ENCODE measurements around the gene FNDC3B.
A peak's percentile ranks its signal among the peaks of the same experiment; 100 is the strongest.

FNDC3B gene

DNA sequence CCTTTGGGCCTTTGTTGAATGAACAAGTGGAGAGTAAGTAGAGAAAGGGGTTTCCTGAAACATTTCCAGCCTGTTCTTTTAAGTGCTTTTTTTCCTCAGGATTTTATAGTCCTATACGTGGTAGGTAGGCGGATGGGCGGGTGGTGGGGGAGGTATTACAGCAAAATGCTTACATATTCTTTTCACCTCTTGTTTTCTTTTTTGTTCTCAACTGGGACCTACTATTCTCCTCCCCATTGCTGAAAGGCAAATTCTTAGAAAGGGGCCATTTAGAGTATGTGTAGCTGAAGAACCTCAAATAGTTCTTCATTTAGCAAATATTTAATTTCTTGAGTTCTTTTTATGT lies 135.8 kb downstream of the FNDC3B start:
- H3K4me3 ChIP-seq = no peak overlapping the region
- H3K27ac ChIP-seq = no peak overlapping the region
- TF ChIP-seq, protein P1, sequence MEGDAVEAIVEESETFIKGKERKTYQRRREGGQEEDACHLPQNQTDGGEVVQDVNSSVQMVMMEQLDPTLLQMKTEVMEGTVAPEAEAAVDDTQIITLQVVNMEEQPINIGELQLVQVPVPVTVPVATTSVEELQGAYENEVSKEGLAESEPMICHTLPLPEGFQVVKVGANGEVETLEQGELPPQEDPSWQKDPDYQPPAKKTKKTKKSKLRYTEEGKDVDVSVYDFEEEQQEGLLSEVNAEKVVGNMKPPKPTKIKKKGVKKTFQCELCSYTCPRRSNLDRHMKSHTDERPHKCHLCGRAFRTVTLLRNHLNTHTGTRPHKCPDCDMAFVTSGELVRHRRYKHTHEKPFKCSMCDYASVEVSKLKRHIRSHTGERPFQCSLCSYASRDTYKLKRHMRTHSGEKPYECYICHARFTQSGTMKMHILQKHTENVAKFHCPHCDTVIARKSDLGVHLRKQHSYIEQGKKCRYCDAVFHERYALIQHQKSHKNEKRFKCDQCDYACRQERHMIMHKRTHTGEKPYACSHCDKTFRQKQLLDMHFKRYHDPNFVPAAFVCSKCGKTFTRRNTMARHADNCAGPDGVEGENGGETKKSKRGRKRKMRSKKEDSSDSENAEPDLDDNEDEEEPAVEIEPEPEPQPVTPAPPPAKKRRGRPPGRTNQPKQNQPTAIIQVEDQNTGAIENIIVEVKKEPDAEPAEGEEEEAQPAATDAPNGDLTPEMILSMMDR (IDR thresholded peaks at IDR 0.05) = no peak
- no peak for DNase-seq (ENCODE audit: low spot score)

DNA sequence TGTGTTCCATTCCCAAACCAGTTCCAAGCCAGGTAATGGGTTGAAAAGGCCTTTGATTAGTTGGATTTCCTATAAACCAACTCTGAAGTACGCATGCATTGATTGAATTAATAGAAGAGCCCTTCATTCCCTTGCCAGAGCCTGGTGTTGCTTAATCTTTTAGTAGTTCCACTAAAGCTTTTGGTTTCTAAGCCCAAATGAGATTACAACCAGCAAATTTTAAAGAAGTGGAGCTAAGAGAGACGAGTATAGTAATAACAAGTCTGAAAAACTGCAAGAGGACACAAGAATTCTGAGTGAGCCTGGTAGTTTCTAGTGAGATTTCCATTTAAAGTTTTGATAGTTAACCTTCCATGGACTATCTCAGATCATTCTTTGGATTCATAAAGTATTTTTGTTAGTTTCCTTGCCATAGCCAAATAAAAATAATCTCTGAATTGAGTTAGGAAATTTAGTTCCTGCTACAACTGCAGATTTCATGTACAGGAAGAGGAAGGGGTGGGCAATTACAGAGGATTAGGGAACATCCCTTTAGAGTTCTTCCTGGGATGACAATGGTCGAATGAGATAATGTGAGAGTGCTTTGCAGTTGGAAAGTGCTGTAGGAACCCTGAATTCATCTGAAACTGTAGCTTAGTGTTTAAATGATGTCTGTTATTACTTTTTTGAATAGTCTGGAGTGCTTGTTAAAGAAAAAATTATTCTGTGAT lies 136.8 kb downstream of the FNDC3B start:
- Histone ChIP-seq H3K27ac (peak overlapping the region in 1 of 2 donors; percentile 31), H3K4me3 (no peak overlapping the region)
- DNase-seq (ENCODE audit: low spot score) = no peak
- TF ChIP-seq, protein P1 (IDR thresholded peaks at IDR 0.05) = no peak

DNA sequence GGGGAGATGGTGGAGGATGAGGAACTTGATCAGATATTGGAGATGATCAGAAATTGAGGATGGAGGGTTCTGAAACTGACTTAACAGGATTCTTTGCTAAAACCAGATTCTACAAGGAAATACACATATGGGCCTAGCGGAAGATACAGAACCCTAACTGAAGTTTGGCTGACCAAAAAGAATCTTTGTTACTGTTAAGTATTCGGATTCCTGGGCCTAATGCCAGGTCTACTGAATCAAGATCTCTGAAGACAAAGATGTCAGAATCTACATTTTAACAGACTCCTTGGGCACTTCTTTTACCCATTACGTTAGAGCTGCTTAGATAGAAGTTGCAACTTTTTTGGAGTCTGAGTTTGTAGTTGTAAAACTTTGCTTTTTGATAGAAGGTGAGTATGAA lies 137.7 kb downstream of the FNDC3B start:
- TF ChIP-seq, protein P1 (IDR thresholded peaks at IDR 0.05) = no peak
- DNase-seq (ENCODE audit: low spot score) = no peak
- H3K27ac ChIP-seq = no peak overlapping the region
- no peak overlapping the region for H3K4me3 ChIP-seq

- Histone ChIP-seq H3K27ac (no peak overlapping the region), H3K4me3 (no peak overlapping the region)
- DNase-seq (ENCODE audit: low spot score) = no peak
- TF ChIP-seq, protein P1 (IDR thresholded peaks at IDR 0.05) = no peak
Measured at GRCh38 chr3:172177803-172178316, 138.5 kb downstream of the FNDC3B start.

GRCh38 chr3:172179680-172180399 lies 140.5 kb downstream of the FNDC3B start:
- TF ChIP-seq, protein P1 (IDR thresholded peaks at IDR 0.05) = no peak
- no peak overlapping the region for H3K4me3 ChIP-seq
- DNase-seq (ENCODE audit: low spot score) = no peak
- no peak overlapping the region for H3K27ac ChIP-seq

GRCh38 chr3:172180473-172180872 lies 141.1 kb downstream of the FNDC3B start:
- H3K4me3 ChIP-seq = no peak overlapping the region
- no peak overlapping the region for H3K27ac ChIP-seq
- TF ChIP-seq, protein P1 (IDR thresholded peaks at IDR 0.05) = no peak
- DNase-seq (ENCODE audit: low spot score) = no peak

All from coronary artery (tissue), 2 donors.